Type B pancreatic cell (in vitro differentiated cells): Measurements from ENCODE around the gene EIF2B5. TPM values are rescaled to one million over a fixed set of nuclear protein-coding genes. Genes with fewer than 3 reads are reported as not detected.

Experiments used
- DNase-seq: peaks from one replicate; pipeline ENCODE4 v3.0.0; 2021; ENCODE audit warnings: mixed read lengths; ENCODE audit not compliant: unreplicated experiment; ENCODE audit errors: extremely low spot score
- H3K27ac Mint-ChIP-seq: 2 replicates; pipeline ENCODE4 v1.8.0; 2021; ENCODE audit warnings: mild to moderate bottlenecking, mixed read lengths
- H3K27me3 Mint-ChIP-seq: 2 replicates; pipeline ENCODE4 v1.8.0; 2021; ENCODE audit warnings: mixed read lengths
- H3K36me3 Mint-ChIP-seq: 2 replicates; pipeline ENCODE4 v1.8.0; 2021; ENCODE audit warnings: mixed read lengths
- H3K4me1 Mint-ChIP-seq: one replicate; pipeline ENCODE4 v1.8.0; 2021; ENCODE audit warnings: mixed read lengths; ENCODE audit not compliant: unreplicated experiment
- H3K4me3 Mint-ChIP-seq: 2 replicates; pipeline ENCODE4 v1.8.0; 2021; ENCODE audit warnings: mild to moderate bottlenecking, mixed read lengths
- H3K9me3 Mint-ChIP-seq: 2 replicates; pipeline ENCODE4 v1.8.0; 2021; ENCODE audit warnings: mixed read lengths
- CTCF ChIP-seq: fragments of 200-600 bp; sonication (generic); conservative IDR thresholded peaks from 2 replicates; pipeline ENCODE4 v1.5.0; 2021; ENCODE audit warnings: antibody characterized with exemption, mild to moderate bottlenecking
- total RNA-seq: library from RNA; stranded (reverse); gene quantifications from 2 replicates; pipeline ENCODE4 v1.2.1, GENCODE V29; 2021; ENCODE audit warnings: low replicate concordance

EIF2B5 gene
- total RNA-seq, 1 donor from 2014 or later: 43.9 TPM

- Mint-ChIP-seq H3K27me3 (no peaks in the 10 kb centered on the region), H3K36me3 (peaks cover 23% of the 10 kb centered on the region), H3K27ac (peak within 1 kb of the TSS; percentile 96), H3K4me1 (peaks cover 24% of the 10 kb centered on the region), H3K9me3 (no peaks in the 10 kb centered on the region), H3K4me3 (peak within 1 kb of the TSS; percentile 99)
- no peak for DNase-seq
- no peak for TF ChIP-seq CTCF
Observed at GRCh38 chr3:184186184-184186901, 51.2 kb downstream of the EIF2B5 start, which contains the start of gene ABCF3. Gene ABCF3 (plus strand): TSS chr3:184186199. CDS start chr3:184186208, 9 bp downstream.

GRCh38 chr3:184186902-184187207 is 51.7 kb downstream of the EIF2B5 start:
- Mint-ChIP-seq H3K27ac (peak overlapping the region; percentile 96), H3K9me3 (no peaks in the 10 kb centered on the region)

GRCh38 chr3:184188080-184188479 is 52.9 kb downstream of the EIF2B5 start:
- Mint-ChIP-seq H3K27me3 (no peaks in the 10 kb centered on the region), H3K27ac (no peak overlapping the region), H3K36me3 (peaks cover 18% of the 10 kb centered on the region), H3K9me3 (no peaks in the 10 kb centered on the region), H3K4me3 (no peak overlapping the region), H3K4me1 (peaks cover 24% of the 10 kb centered on the region)
- no peak for TF ChIP-seq CTCF
- DNase-seq: no peak

More at GRCh38 chr3:184186902-184187207, 51.7 kb downstream of the EIF2B5 start:
- H3K27me3 Mint-ChIP-seq: no peaks in the 10 kb centered on the region
- TF ChIP-seq CTCF: no peak
- peak overlapping the region; percentile 99 for H3K4me3 Mint-ChIP-seq
- H3K4me1 Mint-ChIP-seq: peaks cover 24% of the 10 kb centered on the region
- DNase-seq: no peak
- H3K36me3 Mint-ChIP-seq: peaks cover 23% of the 10 kb centered on the region

- Mint-ChIP-seq H3K27ac (no peak overlapping the region), H3K4me3 (no peak overlapping the region), H3K4me1 (peaks cover 24% of the 10 kb centered on the region), H3K27me3 (no peaks in the 10 kb centered on the region), H3K9me3 (no peaks in the 10 kb centered on the region), H3K36me3 (peaks cover 11% of the 10 kb centered on the region)
- TF ChIP-seq CTCF: no peak
- no peak for DNase-seq
Observed at GRCh38 chr3:184189421-184189820, 54.3 kb downstream of the EIF2B5 start.

- TF ChIP-seq CTCF: no peak
- Mint-ChIP-seq H3K4me3 (no peak overlapping the region), H3K27ac (no peak overlapping the region), H3K4me1 (peaks cover 3% of the 10 kb centered on the region), H3K27me3 (no peaks in the 10 kb centered on the region), H3K36me3 (peaks cover 7% of the 10 kb centered on the region), H3K9me3 (no peaks in the 10 kb centered on the region)
- no peak for DNase-seq
Observed at GRCh38 chr3:184192889-184193288, 57.7 kb downstream of the EIF2B5 start.
